ENCODE data around the gene TMEM184C. TPM values are rescaled to one million over a fixed set of nuclear protein-coding genes. Genes with fewer than 3 reads are reported as not detected.
A peak's percentile ranks its signal among the peaks of the same experiment; 100 is the strongest.

The TMEM184C gene
- total and polyA plus RNA-seq, 2 experiments from 2014 or later: 15.1 to 42.2 TPM

DNA sequence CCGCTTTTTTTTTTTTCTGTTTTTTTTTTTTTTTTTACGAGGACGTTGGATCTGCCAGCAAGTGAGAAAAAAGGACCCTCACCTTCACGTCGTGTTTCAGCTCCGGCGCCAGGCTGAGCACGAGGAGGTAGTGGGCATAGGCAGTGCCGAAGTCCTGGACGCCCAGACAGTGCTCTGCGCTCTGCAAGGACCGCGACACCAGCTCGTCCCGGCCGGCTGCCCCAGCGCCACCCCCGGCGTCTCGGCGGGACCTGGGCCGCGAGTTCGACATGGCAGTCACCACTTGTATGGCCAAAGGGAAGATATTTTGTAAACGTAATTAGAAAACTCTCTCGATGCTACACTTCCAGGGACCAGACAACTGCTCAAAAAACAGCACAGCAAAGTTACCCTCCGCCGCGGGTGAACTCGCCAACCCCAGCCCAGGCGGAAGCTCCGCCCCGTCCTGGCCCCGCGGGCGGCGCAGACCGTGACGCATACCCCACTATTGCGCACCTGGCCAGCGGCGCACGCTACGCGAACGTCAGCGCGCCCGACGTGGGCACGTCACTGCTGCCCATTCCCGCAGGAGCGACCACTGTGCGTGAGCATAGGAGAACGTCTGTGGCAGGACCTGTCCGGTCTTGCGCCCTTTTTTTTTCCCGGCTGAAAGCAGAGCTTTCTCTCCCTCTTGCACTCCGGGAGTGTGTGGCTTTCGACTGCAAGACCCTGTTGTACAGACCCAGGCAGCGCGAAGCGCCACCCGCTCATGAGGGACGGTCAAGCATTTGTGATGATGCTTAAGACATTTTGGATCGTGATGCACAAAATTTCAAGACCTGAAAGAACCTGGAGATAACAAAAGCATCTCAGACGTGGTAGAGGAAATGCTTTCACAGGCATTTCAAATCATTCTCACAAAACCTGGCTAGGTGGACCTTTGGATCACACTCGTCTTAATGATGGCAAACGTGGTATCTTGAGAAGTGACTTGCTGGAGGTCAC is 66.8 kb downstream of the TMEM184C start, which contains the start of gene PRMT9:
TSS of gene PRMT9 (minus strand) at position 447 of the 984 bp plus-strand sequence. CDS start at position 271, 176 bp downstream.
- Mint-ChIP-seq H3K4me3 (peak within 1 kb of the TSS; percentile 82), H3K4me1 (peaks cover 13% of the 10 kb centered on the region), H3K27me3 (ENCODE audit: insufficient read depth, low read depth, poor library complexity) (peaks cover 8% of the 10 kb centered on the region), H3K9me3 (no peaks in the 10 kb centered on the region), H3K27ac (peak within 1 kb of the TSS; percentile 94), H3K36me3 (ENCODE audit: low read depth) (peaks cover under 1% of the 10 kb centered on the region)
- no peaks in the 10 kb centered on the region for H3F3A ChIP-seq (replicated peaks; ENCODE audit: low read depth)
- H3K4me2 ChIP-seq: peak within 1 kb of the TSS; percentile 93
- DNase-seq (ENCODE audit: low spot score) (peak; percentile 86), ATAC-seq (peak; percentile 93)
- peak within 1 kb of the TSS; percentile 99 for H2AFZ ChIP-seq
- TF ChIP-seq POLR2AphosphoS5 (IDR thresholded peaks at IDR 0.05; ENCODE audit: low read depth) (peak; percentile 98), CREB1 (CRISPR knock-in tag; IDR thresholded peaks at IDR 0.05; ENCODE audit: low read depth) (peak; percentile 96), EZH2 (IDR thresholded peaks at IDR 0.05; ENCODE audit: low read depth, unreplicated experiment) (no peak)
- TF ChIP-seq, protein P1, sequence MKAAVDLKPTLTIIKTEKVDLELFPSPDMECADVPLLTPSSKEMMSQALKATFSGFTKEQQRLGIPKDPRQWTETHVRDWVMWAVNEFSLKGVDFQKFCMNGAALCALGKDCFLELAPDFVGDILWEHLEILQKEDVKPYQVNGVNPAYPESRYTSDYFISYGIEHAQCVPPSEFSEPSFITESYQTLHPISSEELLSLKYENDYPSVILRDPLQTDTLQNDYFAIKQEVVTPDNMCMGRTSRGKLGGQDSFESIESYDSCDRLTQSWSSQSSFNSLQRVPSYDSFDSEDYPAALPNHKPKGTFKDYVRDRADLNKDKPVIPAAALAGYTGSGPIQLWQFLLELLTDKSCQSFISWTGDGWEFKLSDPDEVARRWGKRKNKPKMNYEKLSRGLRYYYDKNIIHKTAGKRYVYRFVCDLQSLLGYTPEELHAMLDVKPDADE (IDR thresholded peaks at IDR 0.05): peak; percentile 54; the same call in 1 of the 2 replicates
- H3K4me1 ChIP-seq (ENCODE audit: insufficient read depth): peaks cover 22% of the 10 kb centered on the region
- H3K27me3 ChIP-seq (ENCODE audit: insufficient read depth): no peaks in the 10 kb centered on the region
- peak within 1 kb of the TSS; percentile 81 for H3K4me3 ChIP-seq
- no peaks in the 10 kb centered on the region for H3K36me3 ChIP-seq (ENCODE audit: insufficient read depth)
- peaks cover 32% of the 10 kb centered on the region for H3K79me2 ChIP-seq (replicated peaks; ENCODE audit: insufficient read depth)
- H3K9me2 ChIP-seq (ENCODE audit: insufficient read depth): peaks cover 5% of the 10 kb centered on the region; the same call in 1 of the 2 replicates
- H4K20me1 ChIP-seq (replicated peaks; ENCODE audit: insufficient read depth): no peaks in the 10 kb centered on the region
- H3K27ac ChIP-seq (ENCODE audit: low read depth): peak within 1 kb of the TSS; percentile 82

- Mint-ChIP-seq H3K9me3 (no peaks in the 10 kb centered on the region), H3K36me3 (ENCODE audit: low read depth) (no peaks in the 10 kb centered on the region), H3K4me1 (peaks cover 8% of the 10 kb centered on the region), H3K4me3 (no peak overlapping the region), H3K27ac (no peak overlapping the region), H3K27me3 (ENCODE audit: insufficient read depth, low read depth, poor library complexity) (peaks cover 4% of the 10 kb centered on the region)
- no peaks in the 10 kb centered on the region for H4K20me1 ChIP-seq (replicated peaks; ENCODE audit: insufficient read depth)
- no peaks in the 10 kb centered on the region for H3K79me2 ChIP-seq (replicated peaks; ENCODE audit: insufficient read depth)
- no peak for TF ChIP-seq NANOG (IDR thresholded peaks at IDR 0.05; ENCODE audit: borderline replicate concordance)
- no peak for TF ChIP-seq EZH2phosphoT487 (IDR thresholded peaks at IDR 0.05; ENCODE audit: unreplicated experiment)
- no peak for TF ChIP-seq POLR2AphosphoS5 (IDR thresholded peaks at IDR 0.05; ENCODE audit: low read depth)
- H3K4me2 ChIP-seq: no peak overlapping the region
- 0 out of 2 replicates have a peak overlapping the region, but pooled peaks have one; percentile 43 for H2AFZ ChIP-seq
- H3F3A ChIP-seq (replicated peaks; ENCODE audit: low read depth): no peaks in the 10 kb centered on the region
- no peak for DNase-seq (ENCODE audit: low spot score)
- H3K27ac ChIP-seq (ENCODE audit: low read depth): no peak overlapping the region
- peaks cover 12% of the 10 kb centered on the region; the same call in 1 of the 2 replicates for H3K4me1 ChIP-seq (ENCODE audit: insufficient read depth)
- no peaks in the 10 kb centered on the region for H3K36me3 ChIP-seq (ENCODE audit: insufficient read depth)
- no peak for ATAC-seq
- no peak overlapping the region for H3K4me3 ChIP-seq
- H3K27me3 ChIP-seq (ENCODE audit: insufficient read depth): no peaks in the 10 kb centered on the region
- H3K9me2 ChIP-seq (ENCODE audit: insufficient read depth): peaks cover 5% of the 10 kb centered on the region; the same call in 1 of the 2 replicates
These were observed 71.9 kb downstream of the TMEM184C start for GRCh38 chr4:147689067-147689466.

DNA sequence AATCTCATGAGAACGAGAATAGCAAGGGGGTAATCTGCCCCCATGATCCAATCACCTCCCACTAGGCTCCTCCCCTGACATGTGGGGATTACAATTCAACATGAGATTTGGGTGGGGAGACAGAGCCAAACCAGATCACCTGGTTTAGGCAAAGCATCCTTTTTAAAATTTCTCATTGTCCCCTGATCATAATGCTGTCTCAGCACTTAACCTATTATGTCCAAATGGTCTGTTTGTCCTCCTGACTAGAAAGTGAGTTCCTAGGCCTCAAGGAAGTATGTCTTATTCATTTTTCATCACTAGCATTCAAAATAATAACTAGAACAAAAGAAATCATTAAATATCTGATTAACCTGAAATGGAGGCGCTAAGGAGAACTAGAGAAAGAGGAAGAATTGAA is 74.6 kb downstream of the TMEM184C start:
- no peaks in the 10 kb centered on the region for H3F3A ChIP-seq (replicated peaks; ENCODE audit: low read depth)
- DNase-seq (ENCODE audit: low spot score) (no peak), ATAC-seq (no peak)
- Mint-ChIP-seq H3K36me3 (ENCODE audit: low read depth) (no peaks in the 10 kb centered on the region), H3K9me3 (no peaks in the 10 kb centered on the region), H3K27ac (no peak overlapping the region), H3K27me3 (ENCODE audit: insufficient read depth, low read depth, poor library complexity) (peaks cover 2% of the 10 kb centered on the region), H3K4me1 (no peaks in the 10 kb centered on the region), H3K4me3 (no peak overlapping the region)
- H4K20me1 ChIP-seq (replicated peaks; ENCODE audit: insufficient read depth): no peaks in the 10 kb centered on the region
- H3K79me2 ChIP-seq (replicated peaks; ENCODE audit: insufficient read depth): no peaks in the 10 kb centered on the region
- H3K4me1 ChIP-seq (ENCODE audit: insufficient read depth): no peaks in the 10 kb centered on the region
- H3K27ac ChIP-seq (ENCODE audit: low read depth): no peak overlapping the region
- no peak overlapping the region for H3K4me2 ChIP-seq
- TF ChIP-seq NANOG (IDR thresholded peaks at IDR 0.05; ENCODE audit: borderline replicate concordance) (no peak), JUNB (IDR thresholded peaks at IDR 0.05; ENCODE audit: unreplicated experiment) (no peak), EZH2 (IDR thresholded peaks at IDR 0.05; ENCODE audit: low read depth, unreplicated experiment) (no peak)
- peaks cover 5% of the 10 kb centered on the region; the same call in 1 of the 2 replicates for H3K9me2 ChIP-seq (ENCODE audit: insufficient read depth)
- no peaks in the 10 kb centered on the region for H3K36me3 ChIP-seq (ENCODE audit: insufficient read depth)
- H3K4me3 ChIP-seq: no peak overlapping the region
- no peaks in the 10 kb centered on the region for H3K27me3 ChIP-seq (ENCODE audit: insufficient read depth)
- H2AFZ ChIP-seq: peak overlapping the region; percentile 7; the same call in 1 of the 2 replicates
